NCI-H2107 (cell line): ENCODE results near the gene INPP5E.
"Not testable (repeated sequence)": the region's sequence is repeated elsewhere in the genome, so short reads cannot be mapped to it uniquely, and the experiment has no call there.

Experiments
- DNase-seq: peaks from one replicate; lab custom pipeline; 2025; lab: John Stamatoyannopoulos, UW

INPP5E gene

DNA sequence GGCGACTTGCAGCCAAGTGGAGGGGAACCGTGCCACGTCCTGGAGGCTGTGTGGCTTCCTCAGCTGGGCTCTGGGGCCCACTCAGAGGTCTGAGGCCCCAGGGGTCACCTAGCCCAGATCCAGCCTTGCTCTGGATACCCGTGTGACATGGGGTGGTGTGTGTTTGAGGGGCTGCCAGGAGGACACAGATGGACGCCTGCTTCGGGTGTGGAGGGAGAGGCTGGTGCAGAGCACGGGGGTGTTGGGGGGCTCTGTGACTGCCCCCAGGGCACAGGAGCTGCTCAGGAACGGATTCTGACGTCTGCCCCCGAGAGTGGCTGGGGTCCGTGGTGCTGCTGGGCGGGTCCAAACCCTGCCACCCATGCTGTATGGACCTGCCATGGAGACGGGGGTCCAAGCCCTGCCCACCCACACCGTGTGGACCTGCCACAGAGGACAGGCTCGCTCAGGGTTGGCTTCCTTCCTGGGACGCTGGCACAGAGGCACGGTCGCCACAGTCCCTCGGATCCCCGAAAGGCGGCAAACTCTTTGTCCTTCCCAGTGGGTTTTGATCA, 10.5 kb downstream of the INPP5E start:
- DNase-seq: no peak

DNA sequence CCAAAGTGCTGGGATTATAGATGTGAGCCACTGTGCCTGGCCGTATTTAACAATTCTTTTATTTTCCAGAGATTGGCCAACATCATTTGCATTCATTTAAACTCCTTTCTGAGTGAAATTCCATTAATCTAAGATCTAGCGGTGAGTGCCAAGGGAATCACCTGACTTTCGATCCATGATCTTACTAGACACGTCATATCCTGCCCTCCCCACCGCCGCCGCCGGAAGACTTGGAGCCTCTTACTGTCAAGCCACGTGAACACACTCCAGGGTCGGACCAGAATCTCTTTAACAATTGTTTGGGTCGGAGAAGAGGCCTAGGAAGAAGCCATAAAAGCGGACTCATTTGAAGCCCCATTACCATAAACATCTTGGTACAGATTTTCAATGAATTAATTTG, 12.9 kb downstream of the INPP5E start:
- no peak for DNase-seq

DNA sequence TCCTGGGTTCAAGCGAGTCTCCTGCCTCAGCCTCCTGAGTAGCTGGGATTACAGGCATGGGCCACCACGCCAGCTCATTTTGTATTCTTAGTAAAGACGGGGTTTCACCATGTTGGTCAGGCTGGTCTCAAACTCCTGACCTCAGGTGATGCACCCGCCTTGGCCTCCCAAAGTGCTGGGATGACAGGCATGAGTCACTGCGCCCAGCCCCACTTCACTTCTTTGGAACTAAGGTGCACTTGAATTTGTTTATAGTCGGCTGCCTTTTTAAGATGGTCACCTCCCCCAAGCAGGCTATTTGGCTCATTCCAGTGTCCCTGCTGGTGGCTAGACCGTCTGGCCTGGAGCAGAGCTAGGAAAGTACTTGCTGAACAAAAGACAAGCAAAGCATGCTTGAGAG, 14.3 kb downstream of the INPP5E start:
- DNase-seq: not testable (repeated sequence)

DNA sequence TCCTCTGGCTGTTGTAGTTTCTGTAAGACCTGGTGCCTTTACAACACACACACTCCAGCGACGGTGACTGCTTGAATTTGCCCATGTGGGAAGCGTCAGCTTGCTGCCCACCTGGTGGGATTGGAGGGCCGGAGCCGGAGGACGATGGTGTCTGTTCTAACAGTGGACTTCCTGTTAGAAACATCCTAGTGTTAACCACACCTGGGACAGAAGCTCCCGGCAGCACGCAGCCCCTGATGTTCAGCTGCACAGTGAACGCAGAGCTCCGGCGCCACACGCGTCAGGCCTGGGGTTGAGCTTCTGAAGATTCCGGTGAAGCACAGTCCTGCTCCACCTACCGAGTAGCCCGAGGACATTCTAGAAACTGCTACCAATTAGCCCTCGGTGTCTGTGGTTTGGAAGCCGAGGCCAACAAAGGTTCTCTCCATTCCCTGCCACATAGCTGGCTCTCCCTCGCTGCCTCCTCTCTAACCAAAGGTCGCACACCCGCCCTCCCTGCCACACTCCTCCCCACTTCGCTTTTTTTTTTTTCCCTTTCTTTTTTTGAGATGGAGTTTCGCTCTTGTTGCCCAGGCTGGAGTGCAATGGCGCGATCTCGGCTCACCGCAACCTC, 14.8 kb downstream of the INPP5E start:
- DNase-seq: no peak

DNA sequence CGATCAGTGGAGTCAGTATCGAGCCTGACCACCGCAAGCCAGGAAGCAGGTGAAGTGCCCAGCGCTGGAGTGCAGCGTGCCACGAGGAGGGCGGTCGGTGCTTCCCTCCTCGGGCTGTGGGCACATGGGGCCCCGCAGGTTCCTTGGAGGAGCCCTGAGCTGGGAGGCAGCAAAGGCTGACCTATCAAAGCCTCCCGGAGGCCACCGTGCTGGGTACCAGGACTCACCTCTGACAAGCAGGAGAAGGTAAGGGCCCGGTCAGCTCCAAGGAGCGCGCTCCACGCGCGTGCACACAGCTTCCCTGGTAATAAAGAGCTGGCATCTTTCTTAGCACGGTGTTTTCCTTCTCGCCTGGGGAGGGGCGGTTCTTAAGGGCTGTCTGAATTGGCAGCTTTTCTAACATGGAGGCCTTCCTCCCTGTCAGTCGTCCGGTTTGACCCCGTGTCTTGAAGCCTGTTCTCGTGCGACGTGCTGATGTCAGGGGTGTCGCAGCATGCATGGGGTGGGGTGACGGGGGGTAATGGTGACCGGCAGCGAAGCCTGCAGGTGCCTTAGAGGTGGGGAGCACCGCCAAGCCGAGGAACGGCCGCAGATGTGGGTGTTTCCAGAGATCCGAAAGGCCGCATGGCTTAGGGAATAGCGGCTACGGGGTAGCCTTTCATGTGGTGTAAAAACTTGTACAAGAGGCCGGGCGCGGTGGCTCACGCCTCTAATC, 16.1 kb downstream of the INPP5E start:
- no peak for DNase-seq

DNA sequence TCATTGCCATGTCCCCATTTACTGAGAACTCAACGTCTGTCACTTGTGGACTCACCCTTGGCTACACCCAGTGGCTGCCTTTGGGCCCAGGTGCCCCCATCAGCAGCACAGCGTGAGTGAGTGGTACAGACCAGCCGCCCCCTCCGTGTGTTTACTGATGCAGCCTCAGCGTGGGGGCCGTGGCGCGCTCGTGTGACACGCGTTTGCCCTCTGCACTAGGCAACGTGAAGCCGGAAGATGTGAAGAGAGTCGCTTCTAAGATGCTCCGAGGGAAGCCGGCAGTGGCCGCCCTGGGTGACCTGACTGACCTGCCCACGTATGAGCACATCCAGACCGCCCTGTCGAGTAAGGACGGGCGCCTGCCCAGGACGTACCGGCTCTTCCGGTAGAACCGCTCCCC, 16.8 kb downstream of the INPP5E start:
- no peak for DNase-seq

DNA sequence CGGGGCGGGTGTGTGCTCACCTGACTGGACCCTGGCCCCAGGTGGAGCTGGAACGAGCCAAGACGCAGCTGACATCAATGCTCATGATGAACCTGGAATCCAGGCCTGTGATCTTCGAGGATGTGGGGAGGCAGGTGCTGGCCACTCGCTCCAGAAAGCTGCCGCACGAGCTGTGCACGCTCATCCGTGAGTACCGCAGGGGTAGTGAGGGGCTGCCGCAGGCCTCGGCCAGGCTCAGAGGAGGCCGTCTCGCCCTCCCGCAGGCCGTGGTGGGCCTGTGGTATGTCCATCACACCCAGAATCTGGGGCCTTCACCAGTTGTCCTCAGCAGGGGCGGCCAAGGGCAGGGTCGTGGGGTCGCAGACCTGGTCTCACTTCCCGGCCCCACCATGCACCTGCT, 17.9 kb downstream of the INPP5E start:
- DNase-seq: no peak

DNA sequence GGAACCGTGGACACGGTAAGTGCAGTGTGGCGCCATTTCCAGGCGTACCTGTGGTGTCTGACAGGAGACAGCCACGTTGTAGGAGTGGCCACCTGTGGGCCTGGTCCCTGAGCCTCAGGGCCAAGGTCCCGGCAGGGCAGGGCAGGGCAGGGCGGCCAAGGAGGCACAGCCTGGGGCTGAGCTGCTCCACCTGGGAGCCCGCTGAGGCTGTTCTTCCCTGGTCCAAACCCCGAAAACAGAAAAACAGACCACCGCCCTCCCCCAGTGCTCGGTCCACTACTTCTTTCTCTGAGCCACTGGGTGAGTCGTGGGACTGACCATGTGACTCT, 20.6 kb downstream of the INPP5E start:
- no peak for DNase-seq

DNA sequence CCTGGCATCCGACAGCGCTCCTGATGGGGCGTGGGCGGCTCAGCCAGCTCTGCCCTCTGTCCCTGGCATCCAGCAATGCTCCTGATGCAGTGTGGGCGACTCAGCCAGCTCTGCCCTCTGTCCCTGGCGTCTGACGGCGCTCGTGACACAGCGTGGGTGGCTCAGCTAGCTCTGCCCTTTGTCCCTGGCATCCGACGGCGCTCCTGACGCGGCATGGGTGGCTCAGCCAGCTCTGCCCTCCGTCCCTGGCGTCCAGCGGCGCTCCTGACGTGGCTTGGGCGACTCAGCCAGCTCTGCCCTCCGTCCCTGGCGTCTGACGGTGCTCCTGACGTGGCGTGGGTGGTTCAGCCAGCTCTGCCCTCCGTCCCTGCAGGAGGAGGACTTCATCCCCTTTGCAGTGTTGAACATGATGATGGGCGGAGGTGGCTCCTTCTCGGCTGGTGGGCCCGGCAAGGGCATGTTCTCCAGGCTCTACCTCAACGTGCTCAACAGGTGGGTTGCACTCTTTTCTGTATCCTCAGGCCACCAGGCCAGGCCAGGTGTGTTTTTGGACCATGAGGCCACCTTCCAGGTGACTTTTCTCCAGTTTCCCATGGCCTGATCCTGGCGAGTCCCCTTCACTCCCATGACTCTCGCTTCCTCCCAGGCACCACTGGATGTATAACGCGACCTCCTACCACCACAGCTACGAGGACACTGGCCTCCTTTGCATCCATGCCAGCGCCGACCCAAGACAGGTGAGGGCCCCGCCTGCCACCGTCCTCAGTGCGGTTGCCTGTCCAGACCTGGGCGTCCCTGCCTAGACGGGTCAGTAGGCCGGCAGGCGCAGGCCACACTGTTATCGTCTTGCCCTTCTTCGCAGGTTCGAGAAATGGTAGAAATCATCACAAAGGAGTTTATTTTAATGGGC, 21.2 kb downstream of the INPP5E start:
- DNase-seq: no peak

DNA sequence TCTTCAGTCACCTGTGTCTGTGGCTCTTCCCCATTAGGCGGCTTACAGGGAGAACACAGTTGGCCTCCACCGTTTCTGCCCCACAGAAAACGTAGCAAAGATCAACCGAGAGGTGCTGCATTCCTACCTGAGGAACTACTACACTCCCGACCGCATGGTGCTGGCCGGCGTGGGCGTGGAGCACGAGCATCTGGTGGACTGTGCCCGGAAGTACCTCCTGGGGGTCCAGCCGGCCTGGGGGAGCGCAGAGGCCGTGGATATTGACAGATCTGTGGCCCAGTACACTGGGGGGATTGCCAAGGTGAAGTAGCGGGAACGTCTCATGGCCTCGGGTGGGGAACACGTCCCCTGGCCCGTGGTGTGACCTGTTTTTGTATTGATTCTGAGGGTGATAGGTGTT, 22.7 kb downstream of the INPP5E start:
- no peak for DNase-seq

DNA sequence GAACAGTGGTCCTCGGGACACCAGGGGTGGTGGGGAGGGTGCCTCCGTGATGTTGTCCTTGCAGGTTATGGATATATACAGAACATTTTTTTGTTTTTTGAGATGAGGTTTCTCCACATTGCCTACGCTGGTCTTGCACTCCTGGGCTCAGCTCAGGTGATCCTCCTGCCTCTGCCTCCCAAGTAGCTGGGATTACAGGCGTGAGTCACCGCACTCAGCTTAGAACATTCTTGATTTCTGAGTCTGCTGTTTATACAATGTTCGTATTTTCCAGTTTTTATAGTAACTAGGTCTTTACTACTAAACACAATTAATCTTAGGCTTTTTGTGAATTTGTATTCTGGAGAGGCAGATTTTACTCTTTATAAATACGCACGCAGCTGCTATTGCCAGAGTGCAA, 23.2 kb downstream of the INPP5E start:
- DNase-seq: no peak

DNA sequence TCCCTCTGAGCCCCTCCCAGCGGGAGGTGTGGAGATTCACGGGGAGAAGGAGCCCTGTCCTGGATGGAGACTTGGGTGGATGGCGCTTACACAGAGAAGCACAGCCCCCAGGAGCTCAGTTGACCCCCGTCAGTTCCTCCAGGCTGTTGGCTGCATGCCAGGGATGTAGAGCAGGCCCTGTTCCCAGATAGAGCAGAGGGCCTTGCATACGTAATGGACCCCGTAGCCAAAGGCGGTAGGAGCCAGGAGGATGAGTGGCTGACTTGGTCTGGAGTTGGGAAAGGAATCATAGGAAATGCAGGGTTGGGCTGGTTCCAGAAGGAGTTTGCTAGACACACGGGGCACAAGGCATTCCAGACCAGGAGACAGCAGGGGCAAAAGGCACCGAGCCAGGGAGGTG, 26.7 kb downstream of the INPP5E start:
- DNase-seq: no peak

DNA sequence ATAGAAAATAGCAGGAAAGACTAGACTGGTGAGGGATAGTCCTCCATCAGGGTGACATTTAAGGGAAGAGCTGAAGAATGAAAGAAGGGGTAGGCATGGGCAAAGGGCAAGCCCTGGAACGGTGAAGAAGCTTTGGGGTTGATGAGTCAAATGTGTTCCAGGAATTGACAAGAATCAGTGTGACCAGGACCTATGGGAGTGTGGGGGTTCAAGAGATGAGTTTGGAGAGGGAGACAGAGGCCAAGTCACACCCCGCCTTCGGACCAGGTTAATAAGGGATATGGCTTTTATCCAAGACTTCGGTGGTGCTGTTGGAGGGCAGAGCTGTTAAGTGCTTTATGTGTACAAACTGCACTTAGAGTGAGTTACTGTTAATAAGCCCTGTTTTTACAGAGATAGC, 28.3 kb downstream of the INPP5E start:
- no peak for DNase-seq

DNA sequence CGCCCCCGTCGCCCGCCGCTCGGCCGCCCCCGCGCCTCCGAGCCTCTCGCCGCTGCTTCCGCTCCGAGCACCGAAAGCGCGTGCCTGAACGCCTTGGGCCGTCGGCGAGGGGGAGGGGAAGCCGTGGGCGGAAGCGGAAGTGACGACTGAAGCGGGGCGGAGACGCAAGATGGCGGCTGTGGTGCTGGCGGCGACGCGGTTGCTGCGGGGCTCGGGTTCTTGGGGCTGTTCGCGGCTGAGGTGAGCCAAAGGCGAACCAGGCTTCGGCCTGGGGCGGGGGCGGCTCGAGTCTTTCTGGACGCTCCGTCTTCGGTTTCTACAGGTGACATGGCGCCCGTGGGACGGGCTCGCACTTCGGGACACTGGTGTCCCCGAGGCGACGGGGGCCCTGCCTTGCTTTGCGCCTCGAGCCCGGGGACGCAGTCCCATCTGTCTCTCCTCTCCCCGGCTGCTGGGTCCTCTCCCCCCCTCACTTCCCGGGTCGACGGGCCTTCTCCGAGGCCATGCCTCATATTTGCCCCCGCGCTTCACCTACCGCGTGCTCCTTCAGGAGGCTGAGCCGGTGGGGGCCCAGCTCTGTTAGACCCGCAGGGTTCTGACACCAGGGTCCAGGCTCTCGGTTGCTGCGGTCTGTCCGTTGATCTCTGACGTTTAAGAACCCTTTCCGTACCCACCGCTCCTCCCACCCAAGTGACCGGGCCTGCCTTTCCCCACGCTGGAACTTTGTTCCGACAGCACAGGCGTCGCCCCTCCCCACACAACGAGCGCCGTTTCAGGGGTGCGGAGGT, 29.0 kb downstream of the INPP5E start, which contains the start of the genes ENTR1 and PMPCA:
ENTR1 (minus strand) TSS at position 115 of the 788 bp plus-strand sequence. CDS start 217 bp downstream, outside the sequence.
PMPCA (plus strand) TSS at position 159 of the 788 bp plus-strand sequence; CDS start at position 170, 11 bp downstream.
- peak; percentile 92 for DNase-seq

DNA sequence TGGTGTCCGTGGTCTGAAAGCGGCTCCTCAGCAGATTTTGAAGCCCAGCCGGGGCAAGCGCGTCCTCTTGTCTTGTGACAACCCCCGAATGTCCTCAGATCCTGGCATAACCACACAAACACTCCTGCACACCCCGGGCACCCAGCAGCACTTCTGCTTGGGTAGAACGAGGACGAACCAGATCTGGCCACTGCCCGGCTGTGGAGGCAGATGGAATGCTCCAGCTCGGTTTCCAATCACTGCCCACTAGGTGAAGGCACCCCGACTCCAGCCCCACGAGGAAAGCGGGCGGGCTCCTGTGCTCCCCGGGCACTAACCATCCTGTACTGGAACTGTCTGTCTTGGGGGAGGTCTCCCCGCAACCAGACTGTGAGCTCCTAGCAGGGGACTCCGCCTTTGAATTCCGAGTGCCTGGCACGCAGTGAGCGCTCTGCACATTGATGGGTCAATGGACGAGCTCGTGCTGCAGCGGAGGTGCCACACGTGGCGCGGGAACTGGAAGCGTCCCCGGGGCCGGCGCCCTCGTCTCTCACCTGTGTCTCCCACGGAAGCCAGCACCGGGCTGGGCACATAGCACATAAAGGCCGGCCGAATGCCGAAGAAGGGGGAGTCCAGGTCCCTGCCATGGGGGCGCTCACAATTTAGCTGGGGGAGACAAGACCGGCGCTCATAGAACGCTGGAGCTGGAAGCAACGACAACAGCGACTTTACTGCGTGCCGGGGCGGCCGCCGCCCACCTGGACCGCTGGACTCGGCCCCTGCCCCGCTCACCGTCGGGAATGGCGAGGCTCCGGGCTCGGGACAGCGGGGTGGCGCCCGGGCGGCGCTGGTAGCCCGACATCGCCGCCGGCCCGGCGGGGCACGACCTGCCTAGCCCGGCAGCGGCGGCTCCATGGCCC, 29.8 kb downstream of the INPP5E start:
- DNase-seq: no peak

DNA sequence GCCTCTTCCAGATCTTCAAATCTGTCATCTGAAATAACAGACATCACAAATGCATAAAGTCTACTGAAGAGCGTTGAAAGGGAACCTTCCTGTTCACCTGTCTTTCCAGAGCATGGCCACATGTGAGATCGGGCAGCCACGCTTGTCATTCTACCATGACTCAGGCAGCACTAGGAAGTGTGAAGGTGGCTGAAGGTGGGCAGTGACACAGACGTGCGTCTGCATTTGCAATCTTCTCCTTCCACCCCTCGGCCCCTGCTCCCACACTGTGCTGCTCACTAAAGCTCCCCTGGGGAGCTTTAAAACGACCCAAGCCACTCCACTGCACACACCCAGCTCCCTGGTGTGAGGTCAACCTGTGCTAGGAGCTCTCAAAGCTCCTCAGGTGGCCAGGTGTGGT, 31.7 kb downstream of the INPP5E start:
- DNase-seq: no peak

DNA sequence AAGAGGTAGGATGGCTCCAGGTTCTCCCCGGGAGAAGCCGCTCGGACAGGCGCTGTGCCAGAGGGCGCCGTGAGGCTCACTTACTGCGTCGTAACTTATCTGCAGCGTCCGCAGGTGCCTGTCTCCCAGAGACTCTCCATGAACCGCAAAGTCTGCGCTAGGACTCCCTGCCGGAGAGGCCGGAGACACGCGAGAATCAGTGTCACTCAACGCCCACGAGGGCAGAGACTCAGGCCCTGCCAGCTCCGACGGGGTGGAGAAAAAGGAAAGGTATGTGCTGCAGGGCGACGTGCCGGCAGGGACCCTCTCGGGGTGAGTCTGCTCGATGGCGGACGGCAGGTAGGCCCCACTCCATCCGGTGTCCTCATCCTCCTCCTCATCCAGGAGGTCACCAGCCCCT, 32.6 kb downstream of the INPP5E start:
- DNase-seq: not testable (repeated sequence)

DNA sequence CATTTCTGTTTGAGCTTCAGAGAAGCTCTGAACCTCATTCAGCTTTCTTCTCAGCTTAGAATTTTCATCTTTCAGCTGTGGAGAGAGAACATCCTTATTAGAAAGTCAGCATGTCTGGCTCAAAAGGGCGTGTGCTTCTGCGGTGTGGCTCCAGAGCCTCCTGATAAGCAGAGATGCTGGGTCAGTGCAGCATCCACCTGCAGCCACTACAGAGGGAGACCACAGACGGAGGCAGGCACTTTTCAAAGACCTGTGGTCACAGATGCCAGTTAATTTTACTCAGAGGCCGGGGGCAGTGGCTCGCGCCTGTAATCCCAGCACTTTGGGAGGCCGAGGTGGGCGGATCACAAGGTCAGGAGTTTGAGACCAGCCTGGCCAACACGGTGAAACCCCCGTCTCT, 33.7 kb downstream of the INPP5E start:
- not testable (repeated sequence) for DNase-seq

DNA sequence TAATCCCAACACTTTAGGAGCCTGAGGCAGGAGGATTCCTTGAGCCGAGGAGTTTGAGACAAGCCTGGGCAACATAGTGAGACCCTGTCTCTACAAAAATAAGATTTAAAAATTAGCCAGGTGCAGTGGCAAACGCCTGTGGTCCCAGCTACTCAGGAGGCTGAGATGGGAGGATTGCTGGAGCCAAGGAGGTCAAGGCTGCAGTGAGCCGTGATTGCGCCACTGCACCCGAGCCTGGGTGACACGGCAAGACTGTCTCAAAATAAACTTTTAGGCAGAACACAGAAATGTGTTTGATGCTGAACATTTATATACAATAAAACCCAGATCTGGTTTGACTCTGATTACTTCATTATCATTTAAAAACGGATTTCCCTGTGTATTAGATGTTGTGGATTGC, 34.2 kb downstream of the INPP5E start:
- no peak for DNase-seq

DNA sequence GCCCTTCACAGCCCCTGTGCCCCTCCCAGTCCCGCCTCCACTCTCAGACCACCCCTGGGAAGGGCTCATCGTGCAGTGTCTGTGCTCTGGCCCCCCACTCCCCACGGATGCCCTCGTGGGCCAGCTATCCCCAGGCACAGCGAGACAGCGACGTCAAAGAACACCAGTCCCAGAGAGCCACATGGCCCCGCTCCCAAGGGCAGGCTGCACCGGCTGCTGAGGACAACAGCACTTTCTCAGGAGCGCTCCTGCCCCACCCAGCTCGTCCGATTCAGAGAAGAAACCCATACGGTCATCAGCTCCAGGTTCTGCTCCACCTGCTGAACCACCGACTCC, 34.9 kb downstream of the INPP5E start:
- DNase-seq: no peak
